Osteoblast (primary cell): ENCODE data around the gene OR8J1. TPM values are rescaled to one million over a fixed set of nuclear protein-coding genes. Genes with fewer than 3 reads are reported as not detected.

Experiments
- DNase-seq: peaks from one replicate; pipeline ENCODE4 v3.0.0; 2011; ENCODE audit warnings: low spot score, mixed read lengths; ENCODE audit not compliant: insufficient read length; ENCODE audit errors: missing footprints
- H2AFZ ChIP-seq: 2 replicates; pipeline ENCODE4 v1.6.0; 2011; ENCODE audit warnings: mild to moderate bottlenecking, low read length
- H3K27ac ChIP-seq: 2 replicates; pipeline ENCODE4 v1.5.1; 2011; ENCODE audit warnings: mild to moderate bottlenecking, low read depth, low read length, moderate library complexity
- H3K27me3 ChIP-seq: 2 replicates; pipeline ENCODE4 v1.6.0; 2012; ENCODE audit warnings: mild to moderate bottlenecking, control low read depth, inconsistent platforms, low read length, moderate library complexity; ENCODE audit not compliant: insufficient read depth
- H3K36me3 ChIP-seq: 2 replicates; pipeline ENCODE4 v1.5.1; 2011; ENCODE audit warnings: mild to moderate bottlenecking, low read length, control low read depth, moderate library complexity; ENCODE audit not compliant: insufficient read depth
- H3K4me1 ChIP-seq: 2 replicates; pipeline ENCODE4 v1.5.1; 2011; ENCODE audit warnings: mild to moderate bottlenecking, low read length, control low read depth, moderate library complexity; ENCODE audit not compliant: insufficient read depth
- H3K4me2 ChIP-seq: 2 replicates; pipeline ENCODE4 v1.6.0; 2011; ENCODE audit warnings: mild to moderate bottlenecking, low read length; ENCODE audit not compliant: insufficient read depth
- H3K4me3 ChIP-seq: fragments of 200-600 bp; sonication (generic); 3 replicates; pipeline ENCODE4 v1.5.1; 2012; ENCODE audit warnings: mild to moderate bottlenecking, low read length, inconsistent platforms; ENCODE audit not compliant: insufficient read depth
- H3K79me2 ChIP-seq: 2 replicates; pipeline ENCODE4 v1.6.0; 2012; ENCODE audit warnings: mild to moderate bottlenecking, low read length, control low read depth, inconsistent platforms; ENCODE audit not compliant: insufficient read depth
- H3K9me3 ChIP-seq: 2 replicates; pipeline ENCODE4 v1.5.1; 2011; ENCODE audit warnings: low read depth, low read length, control low read depth
- H4K20me1 ChIP-seq: 2 replicates; pipeline ENCODE4 v1.6.0; 2012; ENCODE audit warnings: mild to moderate bottlenecking, low read length, control low read depth; ENCODE audit not compliant: insufficient read depth
- CTCF ChIP-seq: IDR thresholded peaks from 2 replicates; pipeline ENCODE4 v1.5.1; 2011; ENCODE audit warnings: mild to moderate bottlenecking, low read depth, low read length, moderate library complexity; ENCODE audit errors: extremely low read depth
- total RNA-seq: library from RNA; depleted of rRNA; stranded (reverse); fragments of >200 nt; gene quantifications from 2 replicates; pipeline ENCODE4 v1.2.3, GENCODE V29; 2012

OR8J1 gene
- total RNA-seq, 1 donor: not detected

- Histone ChIP-seq H2AFZ (no peak overlapping the region), H4K20me1 (no peaks in the 10 kb centered on the region), H3K4me3 (no peak overlapping the region), H3K9me3 (peaks cover 3% of the 10 kb centered on the region), H3K36me3 (no peaks in the 10 kb centered on the region), H3K4me1 (no peaks in the 10 kb centered on the region), H3K79me2 (no peaks in the 10 kb centered on the region), H3K27ac (no peak overlapping the region), H3K4me2 (no peak overlapping the region), H3K27me3 (no peaks in the 10 kb centered on the region)
- no peak for DNase-seq
- no peak for TF ChIP-seq CTCF
Observed at GRCh38 chr11:56404393-56404792, 50.3 kb downstream of the OR8J1 start.

GRCh38 chr11:56410801-56411200 lies 56.7 kb downstream of the OR8J1 start:
- no peaks in the 10 kb centered on the region for H3K9me3 ChIP-seq
- H3K36me3 ChIP-seq: no peaks in the 10 kb centered on the region
- no peak overlapping the region for H3K27ac ChIP-seq
- no peaks in the 10 kb centered on the region for H4K20me1 ChIP-seq
- H3K27me3 ChIP-seq: no peaks in the 10 kb centered on the region
- H3K4me3 ChIP-seq: no peak overlapping the region
- H3K4me1 ChIP-seq: no peaks in the 10 kb centered on the region
- DNase-seq: no peak
- no peak overlapping the region for H3K4me2 ChIP-seq
- no peak overlapping the region for H2AFZ ChIP-seq
- no peak for TF ChIP-seq CTCF
- H3K79me2 ChIP-seq: no peaks in the 10 kb centered on the region

Other genes with a start within 250 kb of the OR8J1 start
- gene OR8H3, start 231.9 kb upstream of the OR8J1 start, total RNA-seq: not detected in 2 replicates
- not detected in 2 replicates for gene OR8J3, start 214.1 kb upstream of the OR8J1 start, total RNA-seq
- gene OR8K5, start 194.0 kb upstream of the OR8J1 start, total RNA-seq: not detected in 2 replicates
- not detected in 2 replicates for gene OR5J2, start 177.7 kb upstream of the OR8J1 start, total RNA-seq
- gene OR5T2, start 120.0 kb upstream of the OR8J1 start, total RNA-seq: not detected in 2 replicates
- gene OR5T3, start 102.0 kb upstream of the OR8J1 start, total RNA-seq: not detected in 2 replicates
- not detected in 2 replicates for gene OR5T1, start 80.1 kb upstream of the OR8J1 start, total RNA-seq
- not detected in 2 replicates for gene OR8H1, start 62.0 kb upstream of the OR8J1 start, total RNA-seq
- gene OR8K3, start 39.1 kb upstream of the OR8J1 start, total RNA-seq: not detected in 2 replicates
- gene OR8K1, start 8.3 kb upstream of the OR8J1 start, total RNA-seq: not detected in 2 replicates
- not detected in 2 replicates for gene OR8U1, start 21.3 kb downstream of the OR8J1 start, total RNA-seq
- gene OR5AL1, start 58.4 kb downstream of the OR8J1 start, total RNA-seq: not detected in 2 replicates
- gene OR5M3, start 119.1 kb downstream of the OR8J1 start, total RNA-seq: not detected in 2 replicates
- not detected in 2 replicates for gene OR5M8, start 137.1 kb downstream of the OR8J1 start, total RNA-seq
- gene OR5M11, start 189.0 kb downstream of the OR8J1 start, total RNA-seq: not detected in 2 replicates
- gene OR5M10, start 223.4 kb downstream of the OR8J1 start, total RNA-seq: not detected in 2 replicates